ENCODE measurements around the gene PRRT2.

The PRRT2 gene

DNA sequence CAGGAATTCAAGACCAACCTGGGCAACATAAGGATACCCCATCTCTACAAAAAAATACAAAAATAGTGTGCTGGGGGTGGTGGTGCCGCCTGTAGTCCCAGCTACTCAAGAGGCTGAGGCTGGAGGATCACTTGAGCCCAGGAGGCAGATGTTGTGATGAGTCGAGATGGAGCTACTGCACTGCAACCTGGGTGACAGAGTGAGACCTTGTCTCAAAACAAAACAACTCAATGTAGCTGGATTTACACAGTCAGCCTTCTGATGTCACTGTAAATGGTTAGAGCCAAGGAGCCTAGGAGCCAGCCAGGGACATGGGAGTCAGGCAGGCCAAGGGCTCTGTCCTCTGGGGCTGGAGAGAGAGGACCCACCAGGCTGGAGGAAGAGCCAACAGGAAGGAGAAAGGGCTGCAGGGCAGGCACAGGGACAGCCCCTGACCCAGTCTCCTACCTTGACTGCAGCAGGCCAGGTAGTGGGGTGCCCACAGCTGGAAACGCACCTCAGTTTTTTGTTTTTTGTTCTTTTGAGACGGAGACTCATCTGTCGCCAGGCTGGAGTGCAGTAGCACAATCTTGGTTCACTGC, 42.6 kb downstream of the PRRT2 start:
- H2AFZ ChIP-seq: no peak overlapping the region

DNA sequence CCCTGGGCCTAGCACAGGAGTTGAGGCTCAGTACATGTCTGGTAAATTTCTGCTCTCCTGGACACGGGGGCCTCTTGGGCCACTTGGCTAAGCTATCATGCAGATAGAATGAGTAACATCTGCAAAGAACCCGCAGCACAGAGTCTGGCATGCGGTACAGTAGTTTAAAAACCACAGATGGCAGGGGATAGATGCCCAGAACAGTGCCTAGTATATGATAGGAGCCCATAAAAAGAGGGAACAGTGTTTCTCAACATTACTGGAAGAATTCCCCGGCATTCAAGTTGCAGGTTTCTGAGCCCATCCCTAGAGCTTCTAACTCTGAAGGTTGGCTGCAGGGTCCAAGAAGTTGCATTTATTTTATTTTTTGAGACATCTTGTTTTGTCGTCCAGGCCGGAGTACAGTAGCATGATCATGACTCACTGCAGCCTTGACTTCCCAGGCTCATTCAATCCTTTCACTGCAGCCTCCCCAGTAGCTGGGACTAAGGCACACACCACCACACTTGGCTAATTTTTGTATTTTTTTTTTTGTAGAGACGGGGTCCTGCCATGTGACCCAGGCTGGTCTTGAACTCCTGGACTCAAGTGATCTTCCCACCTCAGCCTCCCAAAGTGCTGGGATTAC, 45.3 kb downstream of the PRRT2 start:
- H3K4me3 ChIP-seq (ENCODE audit: low read depth, low read length): no peak overlapping the region
- H3K27ac ChIP-seq: no peak overlapping the region
- H3K9ac ChIP-seq: no peak overlapping the region
- H3K4me2 ChIP-seq (ENCODE audit: low read length): no peak overlapping the region
- H3K27me3 ChIP-seq (ENCODE audit: control insufficient read depth, insufficient read depth, low read length): no peaks in the 10 kb centered on the region
- no peaks in the 10 kb centered on the region for H3K36me3 ChIP-seq (ENCODE audit: control insufficient read depth, insufficient read depth, low read length)
- peaks cover 4% of the 10 kb centered on the region for H3K4me1 ChIP-seq
- no peaks in the 10 kb centered on the region for H3K9me3 ChIP-seq (ENCODE audit: control insufficient read depth, low read length)
- TF ChIP-seq, protein P1, sequence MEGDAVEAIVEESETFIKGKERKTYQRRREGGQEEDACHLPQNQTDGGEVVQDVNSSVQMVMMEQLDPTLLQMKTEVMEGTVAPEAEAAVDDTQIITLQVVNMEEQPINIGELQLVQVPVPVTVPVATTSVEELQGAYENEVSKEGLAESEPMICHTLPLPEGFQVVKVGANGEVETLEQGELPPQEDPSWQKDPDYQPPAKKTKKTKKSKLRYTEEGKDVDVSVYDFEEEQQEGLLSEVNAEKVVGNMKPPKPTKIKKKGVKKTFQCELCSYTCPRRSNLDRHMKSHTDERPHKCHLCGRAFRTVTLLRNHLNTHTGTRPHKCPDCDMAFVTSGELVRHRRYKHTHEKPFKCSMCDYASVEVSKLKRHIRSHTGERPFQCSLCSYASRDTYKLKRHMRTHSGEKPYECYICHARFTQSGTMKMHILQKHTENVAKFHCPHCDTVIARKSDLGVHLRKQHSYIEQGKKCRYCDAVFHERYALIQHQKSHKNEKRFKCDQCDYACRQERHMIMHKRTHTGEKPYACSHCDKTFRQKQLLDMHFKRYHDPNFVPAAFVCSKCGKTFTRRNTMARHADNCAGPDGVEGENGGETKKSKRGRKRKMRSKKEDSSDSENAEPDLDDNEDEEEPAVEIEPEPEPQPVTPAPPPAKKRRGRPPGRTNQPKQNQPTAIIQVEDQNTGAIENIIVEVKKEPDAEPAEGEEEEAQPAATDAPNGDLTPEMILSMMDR (IDR thresholded peaks at IDR 0.05): no peak
- peaks cover 11% of the 10 kb centered on the region for H3K79me2 ChIP-seq
- H2AFZ ChIP-seq: no peak overlapping the region

More for the DNA sequence above, 42.6 kb downstream of the PRRT2 start:
- Histone ChIP-seq H3K27ac (no peak overlapping the region), H3K36me3 (ENCODE audit: control insufficient read depth, insufficient read depth, low read length) (no peaks in the 10 kb centered on the region), H3K9ac (no peak overlapping the region), H3K79me2 (no peaks in the 10 kb centered on the region), H3K4me1 (no peaks in the 10 kb centered on the region), H3K27me3 (ENCODE audit: control insufficient read depth, insufficient read depth, low read length) (no peaks in the 10 kb centered on the region), H3K4me3 (ENCODE audit: low read depth, low read length) (no peak overlapping the region), H3K9me3 (ENCODE audit: control insufficient read depth, low read length) (no peaks in the 10 kb centered on the region), H3K4me2 (ENCODE audit: low read length) (no peak overlapping the region)
- TF ChIP-seq, protein P1 (IDR thresholded peaks at IDR 0.05): no peak

DNA sequence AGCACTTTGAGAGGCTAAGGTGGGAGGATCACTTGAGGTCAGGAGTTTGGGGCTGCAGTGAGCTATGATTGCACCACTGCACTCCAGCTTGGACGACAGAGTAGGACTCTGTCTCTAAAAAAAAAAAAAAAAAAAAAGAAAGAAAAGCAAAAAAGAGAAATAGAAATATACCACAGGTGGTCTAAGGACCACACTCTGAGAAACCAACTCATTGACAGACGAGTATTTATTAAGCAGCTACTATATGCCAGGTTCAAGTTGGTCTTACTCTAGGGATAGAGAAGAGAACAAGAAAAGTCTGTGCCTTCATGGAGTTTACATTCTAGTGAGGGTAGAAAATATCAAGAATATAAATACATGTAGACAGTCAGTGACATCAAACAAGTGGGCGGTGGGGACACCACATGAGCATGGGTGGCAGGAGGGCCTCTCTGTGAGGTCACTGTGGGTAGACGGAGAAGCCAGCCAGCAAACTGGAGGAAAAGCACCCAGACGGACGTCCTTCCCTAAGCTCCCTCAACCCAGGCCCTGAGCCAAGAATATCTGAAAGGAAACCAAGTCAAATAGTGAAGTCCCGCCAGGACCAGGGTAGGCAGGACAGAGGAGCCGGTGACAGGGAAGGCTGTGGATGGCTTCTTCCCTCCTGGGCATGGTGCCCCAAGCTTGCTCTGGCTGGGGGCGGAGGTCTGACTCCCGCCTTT, 46.3 kb downstream of the PRRT2 start:
- Histone ChIP-seq H3K4me2 (ENCODE audit: low read length) (no peak overlapping the region), H2AFZ (no peak overlapping the region), H3K27me3 (ENCODE audit: control insufficient read depth, insufficient read depth, low read length) (no peaks in the 10 kb centered on the region), H3K4me3 (ENCODE audit: low read depth, low read length) (no peak overlapping the region), H3K4me1 (peaks cover 4% of the 10 kb centered on the region), H3K36me3 (ENCODE audit: control insufficient read depth, insufficient read depth, low read length) (no peaks in the 10 kb centered on the region), H3K9me3 (ENCODE audit: control insufficient read depth, low read length) (no peaks in the 10 kb centered on the region), H3K9ac (no peak overlapping the region), H3K27ac (no peak overlapping the region), H3K79me2 (peaks cover 12% of the 10 kb centered on the region)
- TF ChIP-seq, protein P1 (IDR thresholded peaks at IDR 0.05): no peak

DNA sequence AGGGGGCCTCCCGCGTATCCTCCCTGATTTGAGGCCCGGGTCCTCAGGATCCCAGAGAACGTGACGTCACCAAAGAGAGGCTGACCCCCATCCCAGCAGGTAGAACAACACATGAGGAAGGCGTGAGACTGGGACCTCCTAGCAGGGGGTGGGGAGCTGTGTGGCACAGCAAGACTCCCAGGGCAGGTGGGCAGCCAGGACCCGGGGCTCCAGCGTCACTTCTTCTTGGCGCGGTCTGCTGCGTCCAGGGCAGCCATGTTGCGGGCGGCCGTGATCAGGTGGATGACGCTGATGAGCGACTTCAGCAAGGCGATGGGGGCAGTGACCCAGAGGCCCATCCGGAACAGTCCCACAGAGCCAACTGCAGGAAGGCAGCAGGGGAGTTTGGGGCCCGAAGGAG, 47.0 kb downstream of the PRRT2 start:
- H3K9ac ChIP-seq: no peak overlapping the region
- H3K27ac ChIP-seq: no peak overlapping the region
- no peak overlapping the region for H2AFZ ChIP-seq
- H3K36me3 ChIP-seq (ENCODE audit: control insufficient read depth, insufficient read depth, low read length): no peaks in the 10 kb centered on the region
- peaks cover 12% of the 10 kb centered on the region for H3K79me2 ChIP-seq
- H3K4me3 ChIP-seq (ENCODE audit: low read depth, low read length): no peak overlapping the region
- H3K27me3 ChIP-seq (ENCODE audit: control insufficient read depth, insufficient read depth, low read length): no peaks in the 10 kb centered on the region
- H3K4me2 ChIP-seq (ENCODE audit: low read length): no peak overlapping the region
- H3K4me1 ChIP-seq: peaks cover 4% of the 10 kb centered on the region
- TF ChIP-seq, protein P1 (IDR thresholded peaks at IDR 0.05): no peak
- no peaks in the 10 kb centered on the region for H3K9me3 ChIP-seq (ENCODE audit: control insufficient read depth, low read length)
